ENCODE results near the gene C10orf95.

Gene C10orf95

GRCh38 chr10:102400076-102400475 lies 51.3 kb downstream of the C10orf95 start:
- no peak for DNase-seq
